Measurements from ENCODE around the gene CHAT.

The CHAT gene

DNA sequence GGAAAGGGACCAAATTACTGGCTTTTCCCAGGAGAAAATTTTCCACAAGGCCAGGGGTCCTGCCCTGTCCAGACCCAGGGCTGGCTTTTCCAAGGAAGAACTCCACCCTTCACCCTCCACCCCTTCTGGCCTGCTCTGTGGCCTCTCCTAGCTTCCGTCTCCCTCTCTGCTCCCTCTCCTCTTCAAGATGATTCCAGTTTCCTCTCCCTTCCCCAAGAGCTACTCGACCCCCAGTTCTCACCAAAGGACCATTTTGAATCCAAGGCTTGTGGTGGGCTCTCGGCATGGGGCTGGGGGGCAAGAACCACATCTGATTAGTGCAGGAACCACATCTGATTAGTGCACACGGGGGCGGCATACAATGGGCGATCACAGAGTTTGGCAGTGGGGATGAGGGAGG lies 7.7 kb downstream of the CHAT start:
- Mint-ChIP-seq H3K9me3 (no peaks in the 10 kb centered on the region), H3K4me1 (no peaks in the 10 kb centered on the region), H3K36me3 (no peaks in the 10 kb centered on the region), H3K27me3 (peaks cover 36% of the 10 kb centered on the region), H3K27ac (no peak overlapping the region), H3K4me3 (no peak overlapping the region)
- no peak for DNase-seq (ENCODE audit: low spot score in 2 of 2)
- ATAC-seq (ENCODE audit: low read depth): no peak

DNA sequence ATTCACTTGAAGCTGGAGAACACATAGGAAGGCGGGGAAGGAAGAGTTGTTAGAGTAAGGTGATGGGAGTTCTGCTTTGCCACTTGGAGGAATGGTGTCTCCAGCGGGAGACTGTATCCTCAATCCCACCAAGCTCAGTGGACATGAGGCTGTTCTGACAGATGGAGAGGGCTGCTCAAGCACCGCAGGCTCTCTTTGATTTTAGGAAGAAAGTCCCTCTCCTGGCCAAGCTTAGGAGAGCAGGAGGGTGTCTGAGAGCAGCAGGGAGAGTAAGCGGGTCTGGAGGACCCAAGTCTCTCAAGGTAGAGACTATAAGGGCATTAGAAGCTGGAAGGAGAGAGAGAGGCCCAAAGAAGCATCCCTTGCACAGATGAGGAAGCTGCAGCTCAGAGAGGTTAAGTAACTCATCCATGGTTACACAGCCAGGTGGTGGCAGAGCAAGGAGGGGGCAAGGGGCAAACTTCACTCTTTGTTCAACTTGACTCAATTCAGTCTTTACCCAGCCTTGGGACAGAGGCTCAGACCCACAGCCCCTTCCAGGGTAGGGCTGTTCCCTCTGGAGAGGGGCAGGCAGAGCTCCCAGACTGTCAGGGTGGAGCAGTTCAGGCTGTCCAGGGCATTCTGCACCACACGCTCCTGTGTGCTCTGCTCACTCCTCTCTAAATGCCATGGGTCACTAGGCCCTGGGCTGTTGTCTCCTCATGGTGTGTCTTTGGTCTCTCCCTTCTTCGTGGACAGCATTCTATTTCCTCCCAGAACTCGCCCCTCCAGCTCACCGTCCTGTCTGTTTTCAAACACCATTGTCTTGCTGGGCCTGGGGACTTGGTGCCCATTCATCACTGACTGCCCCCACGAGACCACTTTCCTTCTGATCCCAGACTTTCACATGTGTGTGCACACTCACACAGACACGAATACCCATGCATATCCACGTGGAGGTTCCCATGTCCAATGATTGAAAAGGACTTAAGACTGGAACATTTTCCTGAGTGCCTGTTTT lies 8.9 kb downstream of the CHAT start:
- Mint-ChIP-seq H3K27ac (no peak overlapping the region), H3K4me1 (no peaks in the 10 kb centered on the region), H3K4me3 (no peak overlapping the region), H3K9me3 (no peaks in the 10 kb centered on the region), H3K36me3 (no peaks in the 10 kb centered on the region), H3K27me3 (peaks cover 29% of the 10 kb centered on the region)
- ATAC-seq (ENCODE audit: low read depth) (no peak), DNase-seq (ENCODE audit: low spot score in 2 of 2) (no peak)

DNA sequence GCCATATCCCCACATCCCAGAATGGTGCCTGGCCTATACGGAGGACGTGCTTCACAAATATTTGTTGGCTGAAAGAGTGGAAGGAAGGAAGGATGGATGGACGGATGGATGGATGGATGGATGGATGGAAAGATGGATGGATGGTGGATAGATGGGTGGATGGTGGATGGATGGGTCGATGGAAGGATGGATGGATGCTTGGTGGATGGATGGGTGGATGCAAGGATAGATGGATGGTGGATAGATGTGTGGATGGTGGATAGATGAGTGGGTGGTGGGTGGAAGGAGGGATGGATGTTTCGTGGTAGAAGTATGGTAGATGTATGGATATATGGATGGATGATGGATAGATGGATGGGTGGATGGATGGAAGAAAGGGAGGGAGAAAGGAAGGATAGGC lies 10.8 kb downstream of the CHAT start:
- Mint-ChIP-seq H3K9me3 (no peaks in the 10 kb centered on the region), H3K4me3 (no peak overlapping the region), H3K27ac (no peak overlapping the region), H3K36me3 (no peaks in the 10 kb centered on the region), H3K4me1 (no peaks in the 10 kb centered on the region), H3K27me3 (peaks cover 22% of the 10 kb centered on the region)
- ATAC-seq (ENCODE audit: low read depth): no peak
- no peak for DNase-seq (ENCODE audit: low spot score in 2 of 2)

DNA sequence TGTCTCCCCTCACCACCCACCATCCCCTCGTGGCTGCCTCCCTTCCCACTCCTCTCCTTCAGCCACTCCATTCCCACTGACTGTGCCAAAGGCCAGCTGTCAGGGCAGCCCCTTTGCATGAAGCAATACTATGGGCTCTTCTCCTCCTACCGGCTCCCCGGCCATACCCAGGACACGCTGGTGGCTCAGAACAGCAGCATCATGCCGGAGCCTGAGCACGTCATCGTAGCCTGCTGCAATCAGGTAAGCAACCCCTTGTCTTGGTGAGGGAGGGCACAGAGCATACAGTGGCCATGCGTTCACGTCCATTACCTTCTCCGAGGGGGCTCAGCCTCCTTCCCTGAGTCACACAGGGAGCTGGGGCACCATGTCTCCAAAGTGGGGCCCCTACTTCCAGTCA lies 11.6 kb downstream of the CHAT start:
- no peaks in the 10 kb centered on the region for H3K9me3 Mint-ChIP-seq
- H3K4me3 Mint-ChIP-seq: no peak overlapping the region
- no peak overlapping the region for H3K27ac Mint-ChIP-seq
- DNase-seq (ENCODE audit: low spot score in 2 of 2) (no peak), ATAC-seq (ENCODE audit: low read depth) (no peak)
- peaks cover 16% of the 10 kb centered on the region for H3K27me3 Mint-ChIP-seq
- no peaks in the 10 kb centered on the region for H3K4me1 Mint-ChIP-seq
- H3K36me3 Mint-ChIP-seq: no peaks in the 10 kb centered on the region

DNA sequence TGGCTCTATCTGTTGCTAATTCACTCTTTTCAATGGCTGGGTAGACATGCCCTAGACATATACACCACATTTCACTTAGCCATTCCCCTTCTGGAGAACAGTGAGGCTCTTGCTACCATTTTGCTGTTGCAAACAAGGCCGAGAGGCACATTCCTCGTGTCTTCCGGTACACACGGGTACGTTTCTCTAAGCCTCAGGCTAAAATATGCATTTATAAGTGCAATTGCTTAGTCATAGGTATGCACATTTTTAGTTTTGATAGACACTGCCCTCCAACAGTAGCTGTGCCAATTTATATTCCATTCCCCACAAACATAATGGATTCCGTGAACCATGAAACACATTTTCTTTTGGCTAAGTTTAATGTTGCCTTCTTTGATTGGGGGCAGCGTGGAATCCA lies 13.2 kb downstream of the CHAT start:
- Mint-ChIP-seq H3K36me3 (no peaks in the 10 kb centered on the region), H3K27me3 (peaks cover 14% of the 10 kb centered on the region), H3K4me3 (no peak overlapping the region), H3K4me1 (no peaks in the 10 kb centered on the region), H3K9me3 (no peaks in the 10 kb centered on the region), H3K27ac (no peak overlapping the region)
- ATAC-seq (ENCODE audit: low read depth): no peak
- DNase-seq (ENCODE audit: low spot score in 2 of 2): no peak

DNA sequence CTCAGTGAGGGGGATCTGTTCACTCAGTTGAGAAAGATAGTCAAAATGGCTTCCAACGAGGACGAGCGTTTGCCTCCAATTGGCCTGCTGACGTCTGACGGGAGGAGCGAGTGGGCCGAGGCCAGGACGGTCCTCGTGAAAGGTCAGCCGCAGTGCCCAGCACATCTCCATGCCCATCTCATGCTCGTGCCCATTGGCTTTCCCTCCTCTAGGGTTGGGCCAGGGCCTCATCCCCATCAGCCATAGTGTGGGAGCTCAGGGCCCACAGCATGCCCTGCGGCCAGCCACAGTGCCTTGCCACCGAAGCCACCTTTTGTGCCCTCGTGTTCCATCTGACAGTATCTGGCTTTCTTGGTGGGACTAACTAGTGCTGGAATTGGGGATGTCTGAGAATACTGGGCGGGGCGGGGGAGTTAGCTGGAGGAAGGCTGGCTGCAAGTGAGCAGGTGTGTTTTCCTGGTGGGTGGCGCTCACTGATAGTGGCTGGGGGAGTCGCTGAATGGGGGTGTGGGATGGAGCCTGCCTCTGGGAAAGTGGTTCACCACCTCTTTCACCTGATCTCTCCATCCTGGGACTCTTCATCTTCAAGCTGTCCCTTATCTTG lies 13.9 kb downstream of the CHAT start:
- no peaks in the 10 kb centered on the region for H3K36me3 Mint-ChIP-seq
- H3K4me3 Mint-ChIP-seq: no peak overlapping the region
- ATAC-seq (ENCODE audit: low read depth) (no peak), DNase-seq (ENCODE audit: low spot score in 2 of 2) (no peak)
- H3K9me3 Mint-ChIP-seq: no peaks in the 10 kb centered on the region
- H3K4me1 Mint-ChIP-seq: no peaks in the 10 kb centered on the region
- H3K27me3 Mint-ChIP-seq: peaks cover 14% of the 10 kb centered on the region
- no peak overlapping the region for H3K27ac Mint-ChIP-seq

DNA sequence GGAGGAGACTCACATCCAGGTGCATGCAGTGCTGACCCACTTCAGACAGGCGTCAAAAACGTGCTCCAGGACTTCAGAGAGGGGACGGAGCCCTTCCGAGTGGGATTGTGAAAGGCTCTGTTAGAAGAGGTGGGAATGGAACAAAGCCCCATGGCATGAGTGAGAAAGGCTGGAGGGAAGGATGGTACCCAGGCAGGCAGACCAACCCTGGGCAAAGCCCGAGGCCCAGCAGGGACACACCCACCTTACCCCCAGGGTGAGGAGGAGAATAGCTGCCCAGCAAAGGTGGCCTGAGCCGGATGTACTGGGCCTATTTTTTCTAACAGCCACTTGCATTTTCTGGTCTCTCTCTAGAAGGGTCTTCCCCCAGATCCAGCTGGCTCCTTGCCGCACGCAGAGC lies 14.8 kb downstream of the CHAT start:
- no peak overlapping the region for H3K27ac Mint-ChIP-seq
- peaks cover 11% of the 10 kb centered on the region for H3K27me3 Mint-ChIP-seq
- no peaks in the 10 kb centered on the region for H3K36me3 Mint-ChIP-seq
- DNase-seq (ENCODE audit: low spot score in 2 of 2) (no peak), ATAC-seq (ENCODE audit: low read depth) (no peak)
- H3K4me1 Mint-ChIP-seq: no peaks in the 10 kb centered on the region
- H3K9me3 Mint-ChIP-seq: no peaks in the 10 kb centered on the region
- H3K4me3 Mint-ChIP-seq: no peak overlapping the region

DNA sequence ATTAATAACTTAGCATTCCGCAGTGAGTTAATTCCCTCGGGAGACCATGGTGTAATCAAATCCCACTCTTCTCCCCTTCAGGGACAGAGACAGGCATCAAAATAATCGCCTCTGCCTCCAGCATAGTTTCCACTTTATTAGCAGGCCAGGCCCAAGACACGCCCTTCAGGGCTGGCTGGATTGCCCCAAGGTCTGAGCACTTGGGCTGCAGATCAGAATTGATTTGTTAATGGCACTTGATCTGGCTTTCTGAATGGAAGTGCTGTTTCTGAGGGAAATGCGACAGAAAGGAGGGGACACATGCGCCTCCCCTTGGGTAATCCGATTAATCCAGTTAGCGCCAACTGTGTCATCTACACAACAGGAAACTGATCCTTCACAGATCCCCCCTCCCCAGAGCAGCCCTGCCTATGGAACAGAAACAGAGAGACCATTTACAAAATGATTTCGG lies 15.6 kb downstream of the CHAT start:
- Mint-ChIP-seq H3K4me1 (no peaks in the 10 kb centered on the region), H3K27ac (no peak overlapping the region), H3K36me3 (no peaks in the 10 kb centered on the region), H3K9me3 (no peaks in the 10 kb centered on the region), H3K27me3 (peaks cover 7% of the 10 kb centered on the region), H3K4me3 (no peak overlapping the region)
- no peak for ATAC-seq (ENCODE audit: low read depth)
- DNase-seq (ENCODE audit: low spot score in 2 of 2): no peak

DNA sequence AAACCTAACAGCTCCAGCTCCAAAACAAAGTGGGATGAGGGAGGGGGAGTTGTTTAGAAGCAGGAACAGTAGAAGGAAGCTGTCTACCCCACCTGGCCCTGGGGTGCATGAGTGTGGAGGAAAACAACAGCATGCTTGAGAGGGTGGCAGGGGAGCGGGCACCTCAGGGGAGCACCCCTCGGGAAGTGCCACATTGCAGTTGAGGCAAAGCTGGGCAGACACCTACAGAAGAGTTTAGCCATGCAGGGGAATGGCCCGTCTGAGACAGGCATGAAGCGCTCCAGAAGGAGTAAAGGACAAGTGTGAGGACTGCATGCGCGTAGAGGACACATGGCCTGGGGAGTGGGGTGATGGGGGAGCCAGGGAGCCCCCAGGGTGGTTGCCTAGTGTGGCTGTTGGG lies 18.1 kb downstream of the CHAT start:
- ATAC-seq (ENCODE audit: low read depth) (no peak), DNase-seq (ENCODE audit: low spot score in 2 of 2) (no peak)
- no peak overlapping the region for H3K27ac Mint-ChIP-seq

DNA sequence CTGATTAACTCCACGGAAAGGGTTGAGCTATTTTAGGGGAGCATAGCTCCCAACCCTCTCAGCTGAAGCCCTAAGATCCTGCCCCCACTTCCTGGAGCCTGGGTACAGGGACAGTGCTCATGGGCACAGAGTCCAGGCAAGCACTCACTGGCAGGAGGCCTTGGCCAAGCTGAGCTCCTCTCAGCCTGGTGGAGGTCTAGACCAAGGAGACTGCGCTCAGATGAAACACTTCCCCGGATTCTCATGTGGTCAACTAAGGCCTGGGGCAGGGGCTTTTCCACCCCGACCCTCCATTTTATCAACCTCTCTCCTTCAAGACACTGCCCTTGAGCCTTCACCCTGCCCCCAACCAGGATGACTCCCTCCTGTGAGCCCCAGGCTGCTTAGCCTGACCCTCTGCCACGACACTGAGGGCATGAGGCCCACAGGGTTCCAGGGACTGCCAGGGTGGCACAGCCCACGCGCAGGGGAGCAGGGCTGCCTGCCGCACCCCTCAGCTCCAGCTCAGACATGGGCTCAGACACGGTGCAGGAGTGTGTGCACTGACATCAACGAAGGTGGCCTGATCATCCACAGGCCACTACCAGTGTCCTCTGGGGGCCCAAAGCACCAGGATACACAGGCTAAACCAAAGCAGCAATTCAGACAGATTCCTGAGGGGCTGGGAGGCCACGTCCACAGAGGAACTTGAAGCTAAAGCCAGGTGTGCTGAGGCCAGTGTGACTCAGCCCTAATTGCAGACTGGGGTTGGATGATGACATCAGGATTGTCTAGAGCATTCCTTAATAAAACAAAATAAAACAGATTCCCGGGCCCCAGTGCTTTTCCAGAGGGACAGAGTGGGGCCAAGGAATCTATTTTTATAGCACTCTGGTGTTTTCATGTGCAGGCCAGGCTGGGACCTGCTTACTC lies 18.8 kb downstream of the CHAT start:
- DNase-seq (ENCODE audit: low spot score in 2 of 2) (no peak), ATAC-seq (ENCODE audit: low read depth) (no peak)
- Mint-ChIP-seq H3K4me1 (no peaks in the 10 kb centered on the region), H3K36me3 (no peaks in the 10 kb centered on the region), H3K27me3 (no peaks in the 10 kb centered on the region), H3K27ac (no peak overlapping the region), H3K9me3 (no peaks in the 10 kb centered on the region), H3K4me3 (no peak overlapping the region)

More for the DNA sequence above, 18.1 kb downstream of the CHAT start:
- no peaks in the 10 kb centered on the region for H3K4me1 Mint-ChIP-seq
- no peak overlapping the region for H3K4me3 Mint-ChIP-seq
- H3K36me3 Mint-ChIP-seq: no peaks in the 10 kb centered on the region
- H3K27me3 Mint-ChIP-seq: no peaks in the 10 kb centered on the region
- H3K9me3 Mint-ChIP-seq: no peaks in the 10 kb centered on the region

DNA sequence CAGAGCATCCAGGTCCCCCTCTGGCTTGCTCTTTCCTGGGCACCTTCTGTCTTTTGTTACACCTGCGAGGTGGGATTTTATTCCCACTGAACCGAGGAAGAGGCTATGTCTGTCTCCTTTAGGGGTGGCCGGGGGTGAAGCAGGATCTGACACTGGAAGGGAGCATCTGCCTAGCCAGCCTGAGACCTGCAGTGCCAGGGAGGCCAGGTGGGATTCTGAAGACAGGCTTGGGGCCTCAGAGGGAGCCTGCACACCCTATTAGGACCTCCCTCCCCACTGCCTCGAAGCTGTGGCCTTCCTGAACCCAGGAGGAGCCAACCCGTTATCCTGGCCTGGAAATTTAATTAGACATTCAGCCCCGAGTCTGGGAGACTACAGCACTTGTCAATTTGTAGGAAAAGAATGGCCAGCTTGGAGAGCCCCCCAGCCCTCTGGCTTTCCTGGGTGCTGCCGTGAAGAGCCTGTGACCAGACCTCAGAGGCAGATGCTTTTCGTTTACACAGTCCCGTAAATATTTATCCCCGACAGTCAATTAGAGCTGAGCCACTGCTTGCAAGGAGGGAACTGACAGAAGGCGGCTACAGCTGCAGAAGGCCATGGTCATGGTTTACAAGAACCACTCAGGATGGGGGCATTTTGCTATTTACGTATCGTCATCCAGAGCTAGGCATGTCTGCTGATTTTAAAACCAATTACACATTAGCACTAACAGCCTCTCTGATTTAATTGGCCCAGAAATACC lies 19.7 kb downstream of the CHAT start:
- H3K27ac Mint-ChIP-seq: no peak overlapping the region
- H3K27me3 Mint-ChIP-seq: no peaks in the 10 kb centered on the region
- ATAC-seq (ENCODE audit: low read depth) (no peak), DNase-seq (ENCODE audit: low spot score in 2 of 2) (no peak)
- no peaks in the 10 kb centered on the region for H3K9me3 Mint-ChIP-seq
- no peaks in the 10 kb centered on the region for H3K4me1 Mint-ChIP-seq
- H3K4me3 Mint-ChIP-seq: no peak overlapping the region
- H3K36me3 Mint-ChIP-seq: no peaks in the 10 kb centered on the region

DNA sequence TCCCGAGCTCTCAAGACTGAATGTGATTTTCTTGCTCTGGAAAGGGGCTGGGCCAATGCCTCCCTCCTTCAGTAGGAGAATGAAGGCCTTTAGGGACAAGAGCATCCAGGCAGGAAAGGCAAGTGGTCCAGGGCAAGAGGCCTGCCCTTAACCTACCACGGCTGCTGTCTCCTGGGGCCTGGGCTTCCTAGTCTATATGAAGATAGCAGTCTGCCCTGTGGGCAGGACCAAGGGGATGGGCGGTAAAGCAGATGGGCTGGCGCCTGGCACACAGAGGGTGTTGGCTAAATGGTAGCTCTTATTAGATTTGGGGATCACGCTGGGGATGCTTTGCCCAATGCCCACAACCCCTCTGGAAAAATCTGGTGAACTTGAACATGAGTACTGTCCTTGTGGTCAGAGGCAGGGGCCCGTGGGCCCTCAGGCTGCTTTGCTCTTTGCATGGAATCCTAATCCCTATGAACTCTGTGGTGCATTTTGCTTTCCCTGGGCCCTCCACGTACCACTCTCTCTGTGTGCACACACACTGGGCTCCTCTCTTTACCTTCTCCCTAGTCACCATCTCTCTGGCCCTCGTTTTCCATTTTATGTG lies 20.3 kb downstream of the CHAT start:
- Mint-ChIP-seq H3K27me3 (no peaks in the 10 kb centered on the region), H3K4me1 (no peaks in the 10 kb centered on the region), H3K36me3 (no peaks in the 10 kb centered on the region), H3K4me3 (no peak overlapping the region), H3K27ac (no peak overlapping the region), H3K9me3 (no peaks in the 10 kb centered on the region)
- ATAC-seq (ENCODE audit: low read depth): no peak
- no peak for DNase-seq (ENCODE audit: low spot score in 2 of 2)

DNA sequence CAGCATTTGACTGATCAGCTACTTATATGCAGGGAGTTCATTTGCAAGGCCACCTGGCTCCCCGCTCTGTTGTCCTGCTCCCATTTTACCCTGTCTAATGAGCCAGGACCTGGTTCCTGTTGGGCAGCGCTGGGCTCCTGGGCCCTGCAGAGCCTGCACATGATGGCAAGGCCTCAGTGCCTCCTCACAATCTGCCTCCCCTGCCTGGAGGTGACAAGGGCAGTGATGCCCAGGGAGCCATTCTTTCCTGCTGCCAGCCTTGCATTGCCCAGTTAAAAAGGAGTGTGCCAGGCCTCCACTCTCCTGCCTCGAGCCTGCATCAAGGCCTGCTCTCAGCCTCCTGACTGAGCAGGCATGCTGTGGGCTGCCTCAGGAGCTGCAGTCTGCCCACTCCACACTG lies 28.5 kb downstream of the CHAT start:
- H3K4me3 Mint-ChIP-seq: no peak overlapping the region
- H3K4me1 Mint-ChIP-seq: no peaks in the 10 kb centered on the region

More for the DNA sequence above, 28.5 kb downstream of the CHAT start:
- Mint-ChIP-seq H3K9me3 (no peaks in the 10 kb centered on the region), H3K27me3 (peaks cover 18% of the 10 kb centered on the region), H3K27ac (no peak overlapping the region), H3K36me3 (no peaks in the 10 kb centered on the region)
- no peak for DNase-seq (ENCODE audit: low spot score in 2 of 2)
- ATAC-seq (ENCODE audit: low read depth): no peak

Data from memory B cell (primary cell).